GDM1 (cell line): Measurements from ENCODE around the gene ZNF316.
"Not testable (repeated sequence)": the region's sequence is repeated elsewhere in the genome, so short reads cannot be mapped to it uniquely, and the experiment has no call there.

Experiments used
- DNase-seq: peaks from one replicate; lab custom pipeline; 2025; lab: John Stamatoyannopoulos, UW

The ZNF316 gene

GRCh38 chr7:6647080-6647479 is 10.0 kb downstream of the ZNF316 start:
- no peak for DNase-seq

GRCh38 chr7:6647541-6647940 is 10.4 kb downstream of the ZNF316 start:
- no peak for DNase-seq

- no peak for DNase-seq
Observed at GRCh38 chr7:6648066-6648814, 11.1 kb downstream of the ZNF316 start.

DNA sequence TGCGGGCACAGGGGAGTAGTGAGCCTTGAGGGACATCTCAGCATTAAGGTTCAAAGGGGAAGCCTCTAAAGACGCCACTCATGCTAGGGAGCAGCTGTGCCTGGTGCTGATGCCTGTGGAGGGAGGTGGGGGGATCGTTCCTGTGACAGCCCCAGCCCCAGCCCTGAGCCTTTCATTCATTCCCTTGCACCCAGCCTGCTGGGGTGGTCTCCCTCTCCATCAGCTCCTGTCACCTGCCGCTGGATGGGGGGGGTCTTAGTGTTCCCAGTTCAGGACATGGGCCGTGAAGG is 11.6 kb downstream of the ZNF316 start:
- DNase-seq: no peak

GRCh38 chr7:6649241-6649961 is 12.3 kb downstream of the ZNF316 start:
- no peak for DNase-seq

GRCh38 chr7:6650086-6650485 is 13.0 kb downstream of the ZNF316 start:
- DNase-seq: no peak

GRCh38 chr7:6650521-6651011 is 13.4 kb downstream of the ZNF316 start:
- no peak for DNase-seq

GRCh38 chr7:6651851-6652445 is 14.8 kb downstream of the ZNF316 start:
- no peak for DNase-seq

DNA sequence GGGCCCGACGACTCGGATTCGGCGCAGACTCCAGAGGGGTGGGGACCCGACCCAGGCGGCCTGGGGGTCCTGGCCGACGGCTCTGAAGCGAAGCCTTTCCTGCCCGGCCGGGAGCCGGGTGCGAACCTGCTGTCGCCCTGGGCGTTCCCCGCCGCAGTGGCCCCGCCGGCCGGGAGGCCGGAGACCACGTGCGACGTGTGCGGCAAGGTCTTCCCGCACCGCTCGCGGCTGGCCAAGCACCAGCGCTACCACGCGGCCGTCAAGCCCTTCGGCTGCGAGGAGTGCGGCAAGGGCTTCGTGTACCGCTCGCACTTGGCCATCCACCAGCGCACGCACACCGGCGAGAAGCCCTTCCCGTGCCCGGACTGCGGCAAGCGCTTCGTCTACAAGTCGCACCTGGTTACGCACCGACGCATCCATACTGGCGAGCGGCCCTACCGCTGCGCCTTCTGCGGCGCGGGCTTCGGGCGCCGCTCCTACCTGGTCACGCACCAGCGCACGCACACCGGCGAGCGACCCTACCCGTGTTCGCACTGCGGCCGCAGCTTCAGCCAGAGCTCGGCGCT is 15.4 kb downstream of the ZNF316 start:
- DNase-seq: no peak

DNA sequence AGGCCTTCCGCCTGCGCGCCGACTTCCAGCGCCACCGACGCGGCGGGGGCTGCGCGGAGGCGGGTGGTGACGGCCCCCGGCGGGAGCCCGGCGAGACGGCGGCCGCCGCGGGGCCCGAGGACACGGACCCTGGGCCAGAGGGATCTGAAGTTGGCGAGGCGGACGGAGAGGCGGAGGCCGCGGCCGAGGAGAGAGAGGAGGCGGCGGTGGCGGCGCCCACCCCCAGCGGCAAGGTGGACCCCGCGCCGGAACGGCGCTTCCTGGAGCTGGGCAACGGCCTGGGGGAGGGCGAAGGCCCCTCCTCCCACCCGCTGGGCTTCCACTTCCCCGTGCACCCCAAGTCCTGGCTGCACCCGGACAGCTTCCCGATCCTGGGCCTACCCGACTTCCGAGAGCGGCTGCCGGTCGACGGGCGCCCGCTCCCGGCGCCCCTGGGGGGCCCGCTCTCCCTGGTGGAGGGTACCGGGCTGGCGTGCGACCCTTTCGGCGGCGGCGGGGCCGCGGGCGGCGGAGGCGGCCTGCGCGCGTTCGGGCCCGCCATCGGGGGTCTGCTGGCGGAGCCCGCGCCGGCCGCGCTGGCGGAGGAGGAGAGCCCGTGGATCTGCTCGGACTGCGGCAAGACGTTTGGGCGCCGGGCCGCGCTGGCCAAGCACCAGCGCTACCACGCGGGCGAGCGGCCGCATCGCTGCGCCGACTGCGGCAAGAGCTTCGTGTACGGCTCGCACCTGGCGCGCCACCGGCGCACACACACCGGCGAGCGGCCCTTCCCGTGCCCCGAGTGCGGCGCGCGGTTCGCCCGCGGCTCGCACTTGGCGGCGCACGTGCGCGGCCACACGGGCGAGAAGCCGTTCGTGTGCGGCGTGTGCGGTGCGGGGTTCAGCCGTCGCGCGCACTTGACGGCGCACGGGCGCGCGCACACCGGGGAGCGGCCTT is 16.2 kb downstream of the ZNF316 start:
- no peak for DNase-seq

- DNase-seq: no peak
Observed at GRCh38 chr7:6654113-6654841, 17.2 kb downstream of the ZNF316 start.

DNA sequence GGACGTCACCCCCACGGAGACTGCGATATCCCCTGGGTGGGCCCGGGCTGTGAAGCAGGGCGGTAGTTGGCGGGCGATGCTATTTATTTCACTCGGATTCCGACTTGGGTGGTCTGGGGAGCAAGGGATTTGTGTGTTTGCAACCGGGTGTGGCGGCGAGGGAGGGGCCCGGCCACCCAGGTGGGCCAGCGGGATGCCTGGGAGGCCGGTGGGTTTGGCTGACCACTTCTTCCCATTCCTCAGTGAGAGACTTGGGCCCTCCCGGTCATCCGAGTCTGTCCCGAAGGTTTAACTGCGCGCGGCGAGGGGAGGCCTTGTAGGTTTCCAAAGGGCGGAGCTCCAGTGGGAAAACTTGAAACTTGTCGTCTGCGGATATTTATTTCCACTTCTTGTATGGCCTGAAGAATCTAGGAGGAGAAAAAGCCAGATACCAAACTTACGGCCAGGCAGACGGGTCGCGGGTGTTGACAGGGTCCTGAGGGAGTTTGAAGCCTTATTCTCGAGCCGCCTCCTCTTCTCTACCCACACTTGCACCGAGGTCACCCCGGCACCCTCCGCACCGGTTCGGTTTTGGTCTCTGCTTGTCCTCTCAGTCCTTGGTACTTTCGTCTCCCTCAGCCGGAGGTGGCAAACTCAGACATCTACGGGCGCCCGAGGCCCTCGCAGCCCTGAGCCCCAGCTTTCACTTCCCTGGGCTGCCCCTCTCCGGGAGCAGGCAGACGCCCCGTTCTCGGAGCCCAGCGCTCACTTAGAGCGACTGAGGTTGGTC is 17.9 kb downstream of the ZNF316 start:
- no peak for DNase-seq

GRCh38 chr7:6655636-6656385 is 18.7 kb downstream of the ZNF316 start:
- no peak for DNase-seq

GRCh38 chr7:6656413-6656812 is 19.3 kb downstream of the ZNF316 start:
- DNase-seq: no peak

DNA sequence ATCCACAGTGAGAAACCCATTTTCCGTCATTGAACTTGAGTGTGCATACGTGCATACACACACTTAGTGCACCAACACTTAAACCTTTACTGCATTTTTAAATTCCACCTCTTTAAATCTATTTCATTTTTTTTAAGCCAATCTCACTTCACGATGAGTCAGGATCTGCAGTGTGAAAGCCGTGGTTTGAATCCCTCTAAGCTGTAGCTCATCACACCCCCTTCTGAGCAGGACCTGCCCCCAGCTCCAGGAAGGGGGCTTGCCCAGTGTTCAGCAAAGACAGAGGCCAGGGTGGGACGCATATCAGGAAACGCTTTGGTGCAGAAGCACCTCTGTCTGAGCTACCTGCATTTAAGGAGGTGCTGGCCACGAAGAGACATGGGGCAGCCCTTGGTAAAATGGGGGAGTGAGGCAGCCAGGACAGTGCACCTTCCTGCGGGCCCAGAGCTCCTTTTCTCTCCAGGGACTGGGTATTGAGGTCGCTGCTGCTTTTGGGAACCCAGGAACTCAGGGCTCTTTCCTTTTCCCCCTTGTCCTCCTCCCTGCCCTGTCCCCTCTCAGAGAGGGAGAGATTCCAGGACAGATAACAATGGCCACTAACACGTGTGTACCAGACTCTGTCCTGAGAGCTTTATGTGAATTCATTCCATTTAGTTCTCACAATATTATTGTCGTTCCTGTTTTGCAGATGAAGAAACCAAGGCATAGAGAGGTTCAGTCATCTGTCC is 21.7 kb downstream of the ZNF316 start:
- no peak for DNase-seq

- DNase-seq: not testable (repeated sequence)
Observed at GRCh38 chr7:6670851-6671250, 33.7 kb downstream of the ZNF316 start.

DNA sequence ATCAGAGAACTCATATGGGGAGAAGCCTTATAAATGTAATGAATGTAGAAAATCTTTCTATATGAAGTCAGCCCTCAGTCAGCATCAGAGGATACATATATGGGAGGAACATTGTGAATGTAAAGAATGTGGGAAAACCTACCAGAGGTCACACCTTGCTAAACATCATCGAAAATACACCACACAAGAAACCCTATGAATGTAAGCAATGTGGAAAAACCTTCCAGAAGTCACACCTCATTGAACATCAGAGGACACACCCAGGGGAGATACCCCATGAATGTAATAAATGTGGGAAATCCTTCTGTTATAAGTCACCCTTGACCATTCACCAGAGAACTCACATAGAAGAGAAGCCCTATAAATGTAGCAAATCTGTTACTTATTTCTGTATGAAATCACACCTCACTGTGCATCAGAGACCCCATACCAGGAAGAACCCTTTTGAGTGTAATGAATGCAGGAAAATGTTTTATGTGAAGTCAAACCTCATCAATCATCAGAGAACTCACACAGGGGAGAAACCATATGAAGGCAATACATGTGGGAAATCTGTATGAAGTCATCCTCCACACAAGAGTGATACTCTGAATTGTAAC is 38.8 kb downstream of the ZNF316 start:
- DNase-seq: no peak

DNA sequence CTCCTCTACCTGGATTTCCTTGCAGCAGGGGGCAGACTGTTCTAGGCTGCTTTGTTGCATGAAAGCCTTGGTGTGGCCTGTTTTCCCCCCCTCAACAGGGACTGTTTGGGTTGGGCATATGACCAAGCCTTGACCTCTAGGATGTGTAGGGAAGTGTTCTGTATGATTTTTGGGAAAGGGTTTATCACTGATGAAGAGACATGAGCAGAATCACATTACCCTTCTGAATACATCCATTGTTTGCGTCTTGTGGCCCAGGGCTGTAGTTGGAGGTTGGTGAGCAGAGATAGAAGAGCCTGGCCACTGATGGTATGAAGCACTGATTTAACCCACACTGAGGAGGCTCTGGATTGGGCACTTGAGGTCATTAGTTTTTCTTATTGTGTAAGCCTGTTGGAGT is 43.0 kb downstream of the ZNF316 start:
- DNase-seq: no peak

DNA sequence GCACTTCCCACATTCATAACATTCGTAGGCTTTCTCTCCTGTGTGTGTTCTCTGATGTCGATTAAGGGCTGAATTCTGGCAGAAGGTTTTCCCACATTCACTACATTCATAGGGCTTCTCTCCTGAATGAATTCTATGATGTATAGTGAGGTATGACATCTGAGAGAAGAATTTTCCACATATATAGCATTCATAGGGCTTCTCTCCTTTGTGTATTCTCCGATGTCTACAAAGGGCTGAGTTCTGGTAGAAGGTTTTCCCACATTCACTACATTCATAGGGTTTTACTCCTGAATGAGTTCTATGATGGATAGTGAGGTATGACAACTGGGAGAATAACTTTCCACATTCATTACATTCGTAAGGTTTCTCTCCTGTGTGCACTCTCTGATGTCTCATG is 54.0 kb downstream of the ZNF316 start:
- no peak for DNase-seq
